Adrenal gland (tissue), 5 donors: ENCODE results near the gene EDEM2.

Experiments
- POLR2A ChIP-seq, 2 donors: fragments of 450-650 bp; IDR thresholded peaks; one replicate each; pipeline ENCODE4 v1.6.1; 2017; ENCODE audit warnings: antibody characterized with exemption in 2 of 2, mild to moderate bottlenecking in 2 of 2, moderate library complexity in 1 of 2
- TF ChIP-seq, protein P1 (sequence below), 6 experiments: fragments of 450-650 bp in 4 of 6; fragments of 200-600 bp in 2 of 6; sonication (generic) in 1 of 6; IDR thresholded peaks; 1 replicate in 5 of 6; 2 replicates in 1 of 6; pipeline versions ENCODE4 v1.5.1 to v1.8.0; 2016 to 2021; ENCODE audit warnings: antibody characterized with exemption in 6 of 6, mild to moderate bottlenecking in 2 of 6, moderate library complexity in 1 of 6
- donor health status: DM: no; HTN: no; CAD: no.

DNA sequence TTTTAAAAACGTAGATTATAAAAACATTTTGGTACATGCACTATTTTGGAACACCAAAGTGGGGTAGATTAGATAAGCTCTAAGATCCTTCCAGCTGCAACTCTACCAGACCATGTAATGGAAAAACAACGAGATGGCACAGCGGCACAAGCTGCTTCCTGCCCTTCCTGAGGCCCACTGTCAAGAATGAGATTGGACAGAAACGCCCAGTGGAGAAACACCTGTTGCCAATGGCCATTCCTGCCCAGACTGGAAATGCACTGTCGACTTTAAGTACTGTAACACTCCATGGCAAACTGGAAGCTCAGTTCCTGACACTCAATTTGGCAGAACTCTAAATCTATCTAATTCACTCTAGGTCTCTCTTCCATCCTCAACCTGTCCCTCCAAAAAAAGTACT, 21.4 kb downstream of the EDEM2 start:
- TF ChIP-seq POLR2A (IDR thresholded peaks at IDR 0.05) = no peak
- TF ChIP-seq, protein P1, sequence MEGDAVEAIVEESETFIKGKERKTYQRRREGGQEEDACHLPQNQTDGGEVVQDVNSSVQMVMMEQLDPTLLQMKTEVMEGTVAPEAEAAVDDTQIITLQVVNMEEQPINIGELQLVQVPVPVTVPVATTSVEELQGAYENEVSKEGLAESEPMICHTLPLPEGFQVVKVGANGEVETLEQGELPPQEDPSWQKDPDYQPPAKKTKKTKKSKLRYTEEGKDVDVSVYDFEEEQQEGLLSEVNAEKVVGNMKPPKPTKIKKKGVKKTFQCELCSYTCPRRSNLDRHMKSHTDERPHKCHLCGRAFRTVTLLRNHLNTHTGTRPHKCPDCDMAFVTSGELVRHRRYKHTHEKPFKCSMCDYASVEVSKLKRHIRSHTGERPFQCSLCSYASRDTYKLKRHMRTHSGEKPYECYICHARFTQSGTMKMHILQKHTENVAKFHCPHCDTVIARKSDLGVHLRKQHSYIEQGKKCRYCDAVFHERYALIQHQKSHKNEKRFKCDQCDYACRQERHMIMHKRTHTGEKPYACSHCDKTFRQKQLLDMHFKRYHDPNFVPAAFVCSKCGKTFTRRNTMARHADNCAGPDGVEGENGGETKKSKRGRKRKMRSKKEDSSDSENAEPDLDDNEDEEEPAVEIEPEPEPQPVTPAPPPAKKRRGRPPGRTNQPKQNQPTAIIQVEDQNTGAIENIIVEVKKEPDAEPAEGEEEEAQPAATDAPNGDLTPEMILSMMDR (IDR thresholded peaks at IDR 0.05) = no peak
